ENCODE results near the gene GABBR1.
"Not testable (repeated sequence)": the region's sequence is repeated elsewhere in the genome, so short reads cannot be mapped to it uniquely, and the experiment has no call there.

- TF ChIP-seq, protein P1, sequence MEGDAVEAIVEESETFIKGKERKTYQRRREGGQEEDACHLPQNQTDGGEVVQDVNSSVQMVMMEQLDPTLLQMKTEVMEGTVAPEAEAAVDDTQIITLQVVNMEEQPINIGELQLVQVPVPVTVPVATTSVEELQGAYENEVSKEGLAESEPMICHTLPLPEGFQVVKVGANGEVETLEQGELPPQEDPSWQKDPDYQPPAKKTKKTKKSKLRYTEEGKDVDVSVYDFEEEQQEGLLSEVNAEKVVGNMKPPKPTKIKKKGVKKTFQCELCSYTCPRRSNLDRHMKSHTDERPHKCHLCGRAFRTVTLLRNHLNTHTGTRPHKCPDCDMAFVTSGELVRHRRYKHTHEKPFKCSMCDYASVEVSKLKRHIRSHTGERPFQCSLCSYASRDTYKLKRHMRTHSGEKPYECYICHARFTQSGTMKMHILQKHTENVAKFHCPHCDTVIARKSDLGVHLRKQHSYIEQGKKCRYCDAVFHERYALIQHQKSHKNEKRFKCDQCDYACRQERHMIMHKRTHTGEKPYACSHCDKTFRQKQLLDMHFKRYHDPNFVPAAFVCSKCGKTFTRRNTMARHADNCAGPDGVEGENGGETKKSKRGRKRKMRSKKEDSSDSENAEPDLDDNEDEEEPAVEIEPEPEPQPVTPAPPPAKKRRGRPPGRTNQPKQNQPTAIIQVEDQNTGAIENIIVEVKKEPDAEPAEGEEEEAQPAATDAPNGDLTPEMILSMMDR (IDR thresholded peaks at IDR 0.05; ENCODE audit: extremely low read depth in 1 of 2, insufficient read depth in 1 of 2, low read depth in 1 of 2, low read length in 2 of 2) = not testable (repeated sequence)
- TF ChIP-seq JUN (IDR thresholded peaks at IDR 0.05; ENCODE audit: borderline replicate concordance, insufficient read depth, insufficient read length, low read depth); MYC (IDR thresholded peaks at IDR 0.05; ENCODE audit: low read depth, low read length); POLR2AphosphoS5 (IDR thresholded peaks at IDR 0.05; ENCODE audit: insufficient read depth, low read depth, low read length): not testable (repeated sequence)
These were observed 28.6 kb upstream of the GABBR1 start for GRCh38 chr6:29661502-29662141.

Data from endothelial cell of umbilical vein (primary cell).